Left ventricle myocardium inferior (tissue), 1 donor: Measurements from ENCODE around the gene STK11. TPM values are rescaled to one million over a fixed set of nuclear protein-coding genes. Genes with fewer than 3 reads are reported as not detected.
A peak's percentile ranks its signal among the peaks of the same experiment; 100 is the strongest.

Experiments used
- DNase-seq: peaks from one replicate; pipeline ENCODE4 v3.0.0-alpha.2; 2020
- H3K27ac ChIP-seq: fragments of 200-600 bp; replicated peaks from 2 replicates; pipeline ENCODE4 v1.8.0; 2021
- H3K27me3 ChIP-seq: fragments of 200-600 bp; 2 replicates; pipeline ENCODE4 v1.8.0; 2021; ENCODE audit warnings: low read depth
- H3K36me3 ChIP-seq: fragments of 200-600 bp; 2 replicates; pipeline ENCODE4 v1.8.0; 2021
- H3K4me1 ChIP-seq: fragments of 200-600 bp; 2 replicates; pipeline ENCODE4 v1.8.0; 2021
- H3K4me3 ChIP-seq: fragments of 200-600 bp; 2 replicates; pipeline ENCODE4 v1.8.0; 2021; ENCODE audit warnings: mild to moderate bottlenecking, moderate library complexity
- H3K9me3 ChIP-seq: fragments of 200-600 bp; replicated peaks from 2 replicates; pipeline ENCODE4 v1.8.0; 2021
- CTCF ChIP-seq: fragments of 200-600 bp; IDR thresholded peaks from 2 replicates; pipeline ENCODE4 v1.8.0; 2021; ENCODE audit warnings: antibody characterized with exemption, mild to moderate bottlenecking, borderline replicate concordance
- intact Hi-C: fragments of 100-400 bp; cut with micrococcal nuclease; formaldehyde crosslinking; loops from one replicate; pipeline ENCODE4 v1.11.0; 2022
- total RNA-seq: library from RNA; stranded (reverse); fragmentation: NEBNext Ultra II Directional; extraction: Animal tissue kit (Norgen Biotek cat#: 25700); gene quantifications from one replicate; pipeline ENCODE4 v1.2.1, GENCODE V29; 2021
- donor health status: DM: no; HTN: yes; CAD: no; lungs with severe emphysema.

STK11 gene
- total RNA-seq, 1 donor from 2014 or later, result 50.1 TPM

- no peak for TF ChIP-seq CTCF
- H3K27ac ChIP-seq, result peak overlapping the region; percentile 94
- no peak for DNase-seq
- H3K9me3 ChIP-seq, result no peaks in the 10 kb centered on the region
- peak overlapping the region; percentile 94 for H3K4me3 ChIP-seq
- intact Hi-C loops, result no loop called here
- peaks cover 39% of the 10 kb centered on the region for H3K4me1 ChIP-seq
- no peaks in the 10 kb centered on the region for H3K36me3 ChIP-seq
- no peaks in the 10 kb centered on the region for H3K27me3 ChIP-seq
Observed at GRCh38 chr19:1172353-1173158, 33.0 kb upstream of the STK11 start.

- DNase-seq, result no peak
- no peaks in the 10 kb centered on the region for H3K27me3 ChIP-seq
- no peak for TF ChIP-seq CTCF
- no peaks in the 10 kb centered on the region for H3K36me3 ChIP-seq
- peaks cover 39% of the 10 kb centered on the region for H3K4me1 ChIP-seq
- H3K9me3 ChIP-seq, result no peaks in the 10 kb centered on the region
- intact Hi-C loops, result no loop called here
- H3K4me3 ChIP-seq, result peak overlapping the region; percentile 94
- H3K27ac ChIP-seq, result peak overlapping the region; percentile 94
Observed at GRCh38 chr19:1173159-1173844, 32.3 kb upstream of the STK11 start.

- TF ChIP-seq CTCF, result no peak
- intact Hi-C loops, result no loop called here
- Histone ChIP-seq H3K4me3 (peak within 1 kb of the TSS; percentile 94), H3K27ac (peak within 1 kb of the TSS; percentile 94), H3K36me3 (no peaks in the 10 kb centered on the region), H3K9me3 (no peaks in the 10 kb centered on the region), H3K4me1 (peaks cover 39% of the 10 kb centered on the region), H3K27me3 (no peaks in the 10 kb centered on the region)
- DNase-seq, result peak; percentile 88
Observed at GRCh38 chr19:1173845-1174809, 31.5 kb upstream of the STK11 start, which contains the start of gene SBNO2. TSS of gene SBNO2 (minus strand) at chr19:1174268. CDS start at chr19:1154276, 19,992 bp downstream.

GRCh38 chr19:1177322-1178114 lies 28.1 kb upstream of the STK11 start:
- Histone ChIP-seq H3K9me3 (no peaks in the 10 kb centered on the region), H3K27ac (no peak overlapping the region), H3K4me3 (no peak overlapping the region), H3K4me1 (peaks cover 26% of the 10 kb centered on the region), H3K27me3 (peaks cover 4% of the 10 kb centered on the region), H3K36me3 (no peaks in the 10 kb centered on the region)
- intact Hi-C loops, result no loop called here
- TF ChIP-seq CTCF, result no peak
- no peak for DNase-seq
